H1 (cell line): ENCODE measurements around the gene ARHGEF25. TPM values are rescaled to one million over a fixed set of nuclear protein-coding genes. Genes with fewer than 3 reads are reported as not detected.

ENCODE experiments used
- BACH1 ChIP-seq: IDR thresholded peaks from 2 replicates; pipeline ENCODE4 v1.6.1; 2012; ENCODE audit warnings: low read length, improper control_type of control experiment
- CHD1 ChIP-seq: IDR thresholded peaks from 2 replicates; pipeline ENCODE4 v1.6.1; 2012; ENCODE audit warnings: low read depth, low read length, improper control_type of control experiment
- CREB1 ChIP-seq: IDR thresholded peaks from 2 replicates; pipeline ENCODE4 v1.6.1; 2012; ENCODE audit warnings: inconsistent platforms
- GTF2F1 ChIP-seq: IDR thresholded peaks from 2 replicates; pipeline ENCODE4 v1.6.1; 2012; ENCODE audit warnings: low read depth, low read length, improper control_type of control experiment, borderline replicate concordance
- HDAC2 ChIP-seq, 2 experiments: fragments of 300-600 bp in 1 of 2; sonication (generic) in 1 of 2; IDR thresholded peaks; 2 replicates each; pipeline ENCODE4 v1.6.1; 2011 to 2012; ENCODE audit warnings: low read depth in 2 of 2, low read length in 2 of 2, mild to moderate bottlenecking in 2 of 2, moderate library complexity in 2 of 2, borderline replicate concordance in 1 of 2, inconsistent platforms in 1 of 2
- JUND ChIP-seq: IDR thresholded peaks from 2 replicates; pipeline ENCODE4 v1.6.1; 2011; ENCODE audit warnings: mild to moderate bottlenecking, improper control_type of control experiment, low read length
- SIN3A ChIP-seq, 2 experiments: IDR thresholded peaks in 1 of 2; conservative IDR thresholded peaks in 1 of 2; 2 replicates each; pipeline ENCODE4 v1.6.1; 2011 to 2012; ENCODE audit warnings: low read length in 2 of 2, improper control_type of control experiment in 1 of 2, low read depth in 1 of 2, mild to moderate bottlenecking in 1 of 2
- TCF12 ChIP-seq: IDR thresholded peaks from 2 replicates; pipeline ENCODE4 v1.6.1; 2011; ENCODE audit warnings: low read depth, mild to moderate bottlenecking, low read length
- polyA plus RNA-seq, 7 experiments: library from polyadenylated mRNA; depleted of rRNA in 3 of 7; stranded (reverse) in 5 of 7; unstranded in 2 of 7; fragments of >200 nt in 5 of 7; fragments of 200-250 nt in 2 of 7; gene quantifications; 1 replicate in 5 of 7; 2 replicates in 1 of 7; 4 replicates in 1 of 7; pipeline versions ENCODE4 v1.2.1 to v1.2.3, GENCODE V29; 2011 to 2013; ENCODE audit warnings: missing spikeins in 2 of 7, mixed read lengths in 2 of 7
- total RNA-seq: library from RNA; stranded (reverse); fragmentation: NEBNext Ultra II Directional; extraction: Animal tissue kit (Norgen Biotek cat#: 25700); gene quantifications from 2 replicates; pipeline ENCODE4 v1.2.1, GENCODE V29; 2021
- TF ChIP-seq, protein P1 (sequence below), 3 experiments: IDR thresholded peaks; 1 replicate in 2 of 3; 2 replicates in 1 of 3; pipeline versions ENCODE4 v1.5.1 to v1.6.1; 2011; ENCODE audit warnings: low read length in 3 of 3, mild to moderate bottlenecking in 3 of 3, inconsistent platforms in 2 of 3, low read depth in 1 of 3, moderate library complexity in 1 of 3; ENCODE audit not compliant: insufficient read depth in 1 of 3; ENCODE audit errors: control extremely low read depth in 1 of 3

Gene ARHGEF25
- total and polyA plus RNA-seq, 2 of the 8 experiments (the other 6 are each of a cell fraction or from before 2014, with no cell fraction given), result 5.9 to 8.8 TPM

- TF ChIP-seq, protein P1, sequence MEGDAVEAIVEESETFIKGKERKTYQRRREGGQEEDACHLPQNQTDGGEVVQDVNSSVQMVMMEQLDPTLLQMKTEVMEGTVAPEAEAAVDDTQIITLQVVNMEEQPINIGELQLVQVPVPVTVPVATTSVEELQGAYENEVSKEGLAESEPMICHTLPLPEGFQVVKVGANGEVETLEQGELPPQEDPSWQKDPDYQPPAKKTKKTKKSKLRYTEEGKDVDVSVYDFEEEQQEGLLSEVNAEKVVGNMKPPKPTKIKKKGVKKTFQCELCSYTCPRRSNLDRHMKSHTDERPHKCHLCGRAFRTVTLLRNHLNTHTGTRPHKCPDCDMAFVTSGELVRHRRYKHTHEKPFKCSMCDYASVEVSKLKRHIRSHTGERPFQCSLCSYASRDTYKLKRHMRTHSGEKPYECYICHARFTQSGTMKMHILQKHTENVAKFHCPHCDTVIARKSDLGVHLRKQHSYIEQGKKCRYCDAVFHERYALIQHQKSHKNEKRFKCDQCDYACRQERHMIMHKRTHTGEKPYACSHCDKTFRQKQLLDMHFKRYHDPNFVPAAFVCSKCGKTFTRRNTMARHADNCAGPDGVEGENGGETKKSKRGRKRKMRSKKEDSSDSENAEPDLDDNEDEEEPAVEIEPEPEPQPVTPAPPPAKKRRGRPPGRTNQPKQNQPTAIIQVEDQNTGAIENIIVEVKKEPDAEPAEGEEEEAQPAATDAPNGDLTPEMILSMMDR (IDR thresholded peaks at IDR 0.05; ENCODE audit: control extremely low read depth in 1 of 3, insufficient read depth in 1 of 3, low read depth in 1 of 3, low read length in 3 of 3), result no peak
- TF ChIP-seq CREB1 (no peak), GTF2F1 (no peak), HDAC2 (IDR thresholded peaks at IDR 0.05; ENCODE audit: borderline replicate concordance in 1 of 2, low read depth in 2 of 2, low read length in 2 of 2) (no peak), BACH1 (no peak), CHD1 (no peak), JUND (no peak), SIN3A (conservative IDR thresholded peaks at IDR 0.05 in 1 of 2, IDR thresholded peaks at IDR 0.05 in 1 of 2; ENCODE audit: low read depth in 1 of 2, low read length in 2 of 2) (no peak), TCF12 (no peak)
These were observed 15.1 kb downstream of the ARHGEF25 start (continued) for GRCh38 chr12:57626111-57626920.
